Panc1 (cell line): ENCODE results near the gene FPGS. TPM values are rescaled to one million over a fixed set of nuclear protein-coding genes. Genes with fewer than 3 reads are reported as not detected.

Source experiments
- ATAC-seq: fragments of 200-7000 bp; cut with Tn5 transposase; 2 replicates; pipeline ENCODE4 v1.9.1; 2020; ENCODE audit warnings: mild to moderate bottlenecking, moderate library complexity
- BruUV-seq: library from RNA; stranded (reverse); fragments of 400-500 nt; replicated peaks from 2 replicates; lab custom pipeline; 2021; lab: Mats Ljungman, UMichigan
- CTCF ChIA-PET: fragments of 300-600 bp; sonication (Branson Sonifier 250); formaldehyde crosslinking; loops from one replicate; lab custom pipeline; 2022; ENCODE audit warnings: antibody characterized with exemption; lab: Charles Lee
- POLR2A ChIA-PET: fragments of 300-600 bp; sonication (Branson Sonifier 250); formaldehyde crosslinking; loops from one replicate; lab custom pipeline; 2022; ENCODE audit warnings: antibody characterized with exemption; lab: Charles Lee
- DNase-seq: peaks from one replicate; pipeline ENCODE4 v3.0.0-alpha.2; 2010; ENCODE audit warnings: low read depth, low spot score
- H3K27ac ChIP-seq: 2 replicates; pipeline ENCODE4 v1.5.1; 2011; ENCODE audit warnings: mild to moderate bottlenecking, low read length, inconsistent platforms
- H3K27me3 ChIP-seq: fragments of 200-500 bp; sonication (Bioruptor generic); 2 replicates; pipeline ENCODE4 v1.6.0; 2014; ENCODE audit warnings: low read length, inconsistent platforms; ENCODE audit not compliant: control insufficient read depth, insufficient read depth
- H3K36me3 ChIP-seq: fragments of 200-500 bp; sonication (Bioruptor generic); 2 replicates; pipeline ENCODE4 v1.5.1; 2014; ENCODE audit warnings: inconsistent platforms, mild to moderate bottlenecking, low read length, moderate library complexity; ENCODE audit not compliant: control insufficient read depth, insufficient read depth
- H3K4me1 ChIP-seq: 2 replicates; pipeline ENCODE4 v1.5.1; 2011; ENCODE audit warnings: inconsistent platforms, mild to moderate bottlenecking, low read length, moderate library complexity; ENCODE audit not compliant: control insufficient read depth, insufficient read depth
- H3K4me3 ChIP-seq, 2 experiments: 2 replicates each; pipeline ENCODE4 v1.5.1; 2011 to 2012; ENCODE audit warnings: low read depth in 2 of 2, low read length in 2 of 2, mild to moderate bottlenecking in 2 of 2, inconsistent platforms in 1 of 2, moderate library complexity in 1 of 2
- H3K9me3 ChIP-seq: fragments of 200-500 bp; sonication (Bioruptor generic); 2 replicates; pipeline ENCODE4 v1.5.1; 2014; ENCODE audit warnings: low read depth, mild to moderate bottlenecking, inconsistent platforms, low read length, moderate library complexity; ENCODE audit not compliant: control insufficient read depth, insufficient read depth
- CTCF ChIP-seq: fragments of 450-650 bp; IDR thresholded peaks from 2 replicates; pipeline ENCODE4 v1.5.1; 2017; ENCODE audit warnings: mild to moderate bottlenecking
- POLR2AphosphoS5 ChIP-seq: IDR thresholded peaks from 2 replicates; pipeline ENCODE4 v1.6.1; 2012; ENCODE audit warnings: mild to moderate bottlenecking, low read depth, low read length, moderate library complexity
- SIN3A ChIP-seq: IDR thresholded peaks from 2 replicates; pipeline ENCODE4 v1.6.1; 2012; ENCODE audit warnings: low read depth, mild to moderate bottlenecking, low read length, moderate library complexity, borderline replicate concordance; ENCODE audit not compliant: insufficient read depth
- TCF7L2 ChIP-seq: IDR thresholded peaks from 2 replicates; pipeline ENCODE4 v1.6.1; 2011; ENCODE audit warnings: mild to moderate bottlenecking, low read depth, low read length, inconsistent platforms
- in situ Hi-C: cut with HindIII; loops from 2 replicates; pipeline ENCODE4 v1.10.0; 2016; ENCODE audit warnings: low sequenced_read_pairs, low pct_unique_long_range_greater_than_20kb
- intact Hi-C: fragments of 100-400 bp; cut with micrococcal nuclease; formaldehyde crosslinking; loops from one replicate; pipeline ENCODE4 v1.10.0; 2022; ENCODE audit not compliant: unreplicated experiment
- total RNA-seq: library from RNA; stranded (reverse); gene quantifications from one replicate; pipeline ENCODE4 v1.2.1, GENCODE V29; 2021; ENCODE audit not compliant: unreplicated experiment
- TF ChIP-seq, protein P1 (sequence below), 2 experiments: IDR thresholded peaks; 2 replicates each; pipeline ENCODE4 v1.6.1; 2011 to 2012; ENCODE audit warnings: low read depth in 2 of 2, control low read depth in 1 of 2, low read length in 1 of 2, mild to moderate bottlenecking in 1 of 2, moderate library complexity in 1 of 2; ENCODE audit not compliant: insufficient read depth in 1 of 2

Gene FPGS
- total RNA-seq, 1 experiment from 2014 or later: 56.5 TPM

- ChIA-PET POLR2A (interaction anchor here (0.5 to 0.6 kb wide), 2 partner anchors 94 to 108 kb away, joined by 4 to 9 read pairs; partner anchors contain the start of gene ST6GALNAC4), CTCF (interaction anchor here (0.7 kb wide), 1 partner anchor 99 kb away, joined by 4 read pairs; no protein-coding TSS in a partner anchor)
- TF ChIP-seq, protein P1, sequence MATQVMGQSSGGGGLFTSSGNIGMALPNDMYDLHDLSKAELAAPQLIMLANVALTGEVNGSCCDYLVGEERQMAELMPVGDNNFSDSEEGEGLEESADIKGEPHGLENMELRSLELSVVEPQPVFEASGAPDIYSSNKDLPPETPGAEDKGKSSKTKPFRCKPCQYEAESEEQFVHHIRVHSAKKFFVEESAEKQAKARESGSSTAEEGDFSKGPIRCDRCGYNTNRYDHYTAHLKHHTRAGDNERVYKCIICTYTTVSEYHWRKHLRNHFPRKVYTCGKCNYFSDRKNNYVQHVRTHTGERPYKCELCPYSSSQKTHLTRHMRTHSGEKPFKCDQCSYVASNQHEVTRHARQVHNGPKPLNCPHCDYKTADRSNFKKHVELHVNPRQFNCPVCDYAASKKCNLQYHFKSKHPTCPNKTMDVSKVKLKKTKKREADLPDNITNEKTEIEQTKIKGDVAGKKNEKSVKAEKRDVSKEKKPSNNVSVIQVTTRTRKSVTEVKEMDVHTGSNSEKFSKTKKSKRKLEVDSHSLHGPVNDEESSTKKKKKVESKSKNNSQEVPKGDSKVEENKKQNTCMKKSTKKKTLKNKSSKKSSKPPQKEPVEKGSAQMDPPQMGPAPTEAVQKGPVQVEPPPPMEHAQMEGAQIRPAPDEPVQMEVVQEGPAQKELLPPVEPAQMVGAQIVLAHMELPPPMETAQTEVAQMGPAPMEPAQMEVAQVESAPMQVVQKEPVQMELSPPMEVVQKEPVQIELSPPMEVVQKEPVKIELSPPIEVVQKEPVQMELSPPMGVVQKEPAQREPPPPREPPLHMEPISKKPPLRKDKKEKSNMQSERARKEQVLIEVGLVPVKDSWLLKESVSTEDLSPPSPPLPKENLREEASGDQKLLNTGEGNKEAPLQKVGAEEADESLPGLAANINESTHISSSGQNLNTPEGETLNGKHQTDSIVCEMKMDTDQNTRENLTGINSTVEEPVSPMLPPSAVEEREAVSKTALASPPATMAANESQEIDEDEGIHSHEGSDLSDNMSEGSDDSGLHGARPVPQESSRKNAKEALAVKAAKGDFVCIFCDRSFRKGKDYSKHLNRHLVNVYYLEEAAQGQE (IDR thresholded peaks at IDR 0.05; ENCODE audit: insufficient read depth in 1 of 2, low read depth in 2 of 2, low read length in 1 of 2): no peak
- TF ChIP-seq TCF7L2 (no peak), SIN3A (no peak), POLR2AphosphoS5 (no peak), CTCF (no peak)
- Histone ChIP-seq H3K9me3 (no peaks in the 10 kb centered on the region), H3K27ac (no peak overlapping the region), H3K36me3 (no peaks in the 10 kb centered on the region), H3K4me3 (no peak overlapping the region), H3K4me1 (peaks cover 8% of the 10 kb centered on the region; the same call in 1 of the 2 replicates), H3K27me3 (no peaks in the 10 kb centered on the region)
- in situ Hi-C loops: no loop called here
- BruUV-seq: no TSS peak
- no peak for DNase-seq
- intact Hi-C loops: loop anchor here (10.0 kb wide), 1 partner anchor 66 kb away; the partner anchor contains the start of gene AK1
- ATAC-seq: no peak
These were observed 5.8 kb downstream of the FPGS start for GRCh38 chr9:127808347-127809001.

DNA sequence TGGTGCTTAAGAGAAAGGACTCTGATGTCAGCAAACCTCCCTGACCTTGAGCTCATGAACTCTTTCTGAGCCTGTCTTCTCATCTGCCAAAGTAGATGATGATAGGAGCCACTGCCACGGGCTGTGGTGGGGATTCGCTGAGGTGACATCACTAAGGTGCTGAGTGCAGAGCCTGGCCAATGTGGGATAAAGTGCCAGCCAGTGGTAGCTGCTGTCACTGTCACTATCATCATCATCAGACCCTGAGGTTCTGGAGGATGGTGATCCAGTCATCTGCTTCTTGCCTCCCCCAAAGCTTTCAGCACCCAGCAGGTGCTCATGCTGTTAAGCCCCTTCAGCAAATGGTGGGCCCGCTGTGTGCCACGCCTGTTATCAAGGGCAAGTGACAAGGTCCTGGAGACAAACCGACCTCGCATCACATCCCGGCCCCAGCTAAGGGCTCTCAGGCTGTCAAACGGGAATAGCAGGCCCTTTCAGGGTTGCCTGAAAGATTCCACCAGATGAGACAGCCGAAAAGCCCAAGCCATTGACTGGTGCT is 6.4 kb downstream of the FPGS start:
- TF ChIP-seq SIN3A (no peak), POLR2AphosphoS5 (no peak), CTCF (no peak), TCF7L2 (no peak)
- TF ChIP-seq, protein P1 (IDR thresholded peaks at IDR 0.05; ENCODE audit: insufficient read depth in 1 of 2, low read depth in 2 of 2, low read length in 1 of 2): no peak
- no TSS peak for BruUV-seq
- in situ Hi-C loops (no loop called here), intact Hi-C loops (loop anchor here (10.0 kb wide), 1 partner anchor 66 kb away; the partner anchor contains the start of gene AK1)
- Histone ChIP-seq H3K9me3 (no peaks in the 10 kb centered on the region), H3K27ac (no peak overlapping the region), H3K4me3 (no peak overlapping the region), H3K4me1 (peaks cover 3% of the 10 kb centered on the region; the same call in 1 of the 2 replicates), H3K36me3 (no peaks in the 10 kb centered on the region), H3K27me3 (no peaks in the 10 kb centered on the region)
- ATAC-seq (peak; percentile 20), DNase-seq (no peak)
- ChIA-PET POLR2A (interaction anchor here (0.5 to 0.6 kb wide), 2 partner anchors 94 to 108 kb away, joined by 4 to 9 read pairs; partner anchors contain the start of gene ST6GALNAC4), CTCF (interaction anchor here (0.7 kb wide), 1 partner anchor 100 kb away, joined by 4 read pairs; no protein-coding TSS in a partner anchor)
